ENCODE data around the gene ARHGEF7. TPM values are rescaled to one million over a fixed set of nuclear protein-coding genes. Genes with fewer than 3 reads are reported as not detected.

ARHGEF7 gene
- total RNA-seq, 1 donor from 2014 or later = 307 TPM

- peak; percentile 25 for DNase-seq
Observed at GRCh38 chr13:111281751-111282311, 166.7 kb downstream of the ARHGEF7 start.

- no peak for DNase-seq
Observed at GRCh38 chr13:111282425-111282824, 167.3 kb downstream of the ARHGEF7 start.

GRCh38 chr13:111282997-111283396, 167.9 kb downstream of the ARHGEF7 start:
- no peak for DNase-seq

- no peak for DNase-seq
Observed at GRCh38 chr13:111283457-111283856, 168.3 kb downstream of the ARHGEF7 start.

- no peak for DNase-seq
Observed at GRCh38 chr13:111283991-111284390, 168.9 kb downstream of the ARHGEF7 start.

- no peak for DNase-seq
Observed at GRCh38 chr13:111284565-111284964, 169.5 kb downstream of the ARHGEF7 start.

- no peak for DNase-seq
Observed at GRCh38 chr13:111286162-111286561, 171.1 kb downstream of the ARHGEF7 start.

- DNase-seq = no peak
Observed at GRCh38 chr13:111286749-111287148, 171.6 kb downstream of the ARHGEF7 start.

- DNase-seq = no peak
Observed at GRCh38 chr13:111287201-111287600, 172.1 kb downstream of the ARHGEF7 start.

- no peak for DNase-seq
Observed at GRCh38 chr13:111288276-111288675, 173.2 kb downstream of the ARHGEF7 start.

GRCh38 chr13:111289251-111289650, 174.1 kb downstream of the ARHGEF7 start:
- DNase-seq = no peak

GRCh38 chr13:111291908-111292307, 176.8 kb downstream of the ARHGEF7 start:
- DNase-seq = no peak

GRCh38 chr13:111292710-111293485, 177.8 kb downstream of the ARHGEF7 start:
- no peak for DNase-seq

- no peak for DNase-seq
Observed at GRCh38 chr13:111295886-111296285, 180.8 kb downstream of the ARHGEF7 start.

- no peak for DNase-seq
Observed at GRCh38 chr13:111296417-111296816, 181.3 kb downstream of the ARHGEF7 start.

GRCh38 chr13:111298214-111298975, 183.3 kb downstream of the ARHGEF7 start:
- no peak for DNase-seq

- DNase-seq = no peak
Observed at GRCh38 chr13:111302045-111302726, 187.1 kb downstream of the ARHGEF7 start.

GRCh38 chr13:111303559-111303958, 188.4 kb downstream of the ARHGEF7 start:
- no peak for DNase-seq

- no peak for DNase-seq
Observed at GRCh38 chr13:111304041-111304544, 189.0 kb downstream of the ARHGEF7 start.

GRCh38 chr13:111304603-111305289, 189.6 kb downstream of the ARHGEF7 start:
- DNase-seq = no peak

GRCh38 chr13:111312944-111313590, 198.0 kb downstream of the ARHGEF7 start:
- DNase-seq = no peak
